ENCODE measurements around the gene VPS16. TPM values are rescaled to one million over a fixed set of nuclear protein-coding genes. Genes with fewer than 3 reads are reported as not detected.

The VPS16 gene
- total and polyA plus RNA-seq, 2 of the 8 experiments (the other 6 are each of a cell fraction or from before 2014, with no cell fraction given): 23.8 to 25.9 TPM

- CTCF ChIA-PET (ENCODE audit: partially characterized antibody): interaction anchor here (1.0 to 1.6 kb wide), 3 partner anchors 12 to 40 kb away, joined by 3 to 9 read pairs (median 4); partner anchors contain the start of gene CPXM1
- no peak overlapping the region for H4K8ac ChIP-seq (ENCODE audit: extremely low read depth, insufficient read depth, low read length)
- POLR2A ChIA-PET (ENCODE audit: partially characterized antibody): no interaction called here
- H3K79me1 ChIP-seq (ENCODE audit: low read depth, low read length): no peaks in the 10 kb centered on the region
- no peak overlapping the region for H3K4ac ChIP-seq (replicated peaks; ENCODE audit: insufficient read length, low read depth, low read length)
- H3K56ac ChIP-seq (replicated peaks; ENCODE audit: insufficient read length, low read depth, low read length): no peak overlapping the region
- H3K4me3 ChIP-seq (ENCODE audit: extremely low read depth in 1 of 4, insufficient read depth in 2 of 4, low read depth in 3 of 4, low read length in 4 of 4): no peak overlapping the region
- H3K23ac ChIP-seq (ENCODE audit: insufficient read length): no peak overlapping the region
- H2AFZ ChIP-seq (ENCODE audit: low read length): no peak overlapping the region
- H3K9ac ChIP-seq (replicated peaks in 1 of 4; ENCODE audit: extremely low read depth in 1 of 4, low read depth in 3 of 4, low read length in 3 of 4): no peak overlapping the region
- H4K91ac ChIP-seq (replicated peaks; ENCODE audit: insufficient read length, low read length): no peak overlapping the region
- FAIRE-seq: no peak
- no peak overlapping the region for H2BK12ac ChIP-seq (ENCODE audit: low read depth, low read length)
- peaks cover under 1 to 8% (median 5%) of the 10 kb centered on the region in 4 experiments for H3K27me3 ChIP-seq (replicated peaks in 1 of 4; ENCODE audit: control insufficient read depth in 3 of 4, extremely low read depth in 1 of 4, insufficient read depth in 3 of 4, low read length in 3 of 4)
- no peak overlapping the region for H2BK20ac ChIP-seq (ENCODE audit: low read length)
- H2BK5ac ChIP-seq (ENCODE audit: low read depth, low read length): no peak overlapping the region
- no peaks in the 10 kb centered on the region for H3K23me2 ChIP-seq (ENCODE audit: low read depth, low read length)
- H2AK5ac ChIP-seq (ENCODE audit: low read depth, low read length): no peak overlapping the region
- no peak overlapping the region for H3K4me2 ChIP-seq (ENCODE audit: insufficient read depth in 1 of 2, low read depth in 2 of 2, low read length in 2 of 2)
- no peak overlapping the region for H2BK15ac ChIP-seq (ENCODE audit: low read length)
- 0 out of 4 replicates have a peak, but pooled peaks cover 0 to 7% of the 10 kb centered on the region in 2 experiments for H3K9me3 ChIP-seq (ENCODE audit: insufficient read depth in 2 of 2, low read depth in 1 of 2, low read length in 1 of 2)
- H4K5ac ChIP-seq (ENCODE audit: insufficient read length, low read depth, low read length): no peak overlapping the region
- no peaks in the 10 kb centered on the region for H3K79me2 ChIP-seq (ENCODE audit: control insufficient read depth in 1 of 2, insufficient read depth in 2 of 2, low read length in 2 of 2)
- H2BK120ac ChIP-seq (replicated peaks; ENCODE audit: low read depth, low read length): no peak overlapping the region
- no peaks in the 10 kb centered on the region for H4K20me1 ChIP-seq (replicated peaks in 1 of 2; ENCODE audit: control insufficient read depth in 1 of 2, insufficient read depth in 2 of 2, low read length in 2 of 2)
- H3K27ac ChIP-seq (ENCODE audit: low read depth, low read length): no peak overlapping the region
- WGBS, 2 experiments (ENCODE audit: extremely low coverage in 1 of 2, insufficient coverage in 1 of 2, insufficient read length in 1 of 2, insufficient replicate concordance in 2 of 2, low coverage in 1 of 2, low lambda C conversion rate in 2 of 2, missing lambda C conversion rate in 1 of 2): 84% methylated on average over 3 of the region's 3 CpGs; no CpG with 5 or more reads in 1 of the 2 experiments
- DNase-seq (ENCODE audit: low read depth in 1 of 2, low spot score in 2 of 2): no peak
- H3K4me1 ChIP-seq (replicated peaks in 1 of 4; ENCODE audit: control insufficient read depth in 3 of 4, insufficient read depth in 4 of 4, low read length in 3 of 4): no peaks in the 10 kb centered on the region; a peak in 1 of 7 replicates
- TF ChIP-seq TEAD4 (IDR thresholded peaks at IDR 0.05; ENCODE audit: low read depth, low read length) (no peak), EZH2 (IDR thresholded peaks at IDR 0.05; ENCODE audit: low read depth, low read length, severe bottlenecking) (no peak), USF2 (IDR thresholded peaks at IDR 0.05; ENCODE audit: low read length) (no peak), E2F6 (IDR thresholded peaks at IDR 0.05) (no peak), BRCA1 (IDR thresholded peaks at IDR 0.05; ENCODE audit: low read depth, low read length) (no peak), SP2 (IDR thresholded peaks at IDR 0.05; ENCODE audit: low read length) (no peak), KDM5A (IDR thresholded peaks at IDR 0.05; ENCODE audit: low read length) (no peak), NRF1 (IDR thresholded peaks at IDR 0.05; ENCODE audit: low read depth, low read length) (no peak), POU5F1 (IDR thresholded peaks at IDR 0.05; ENCODE audit: low read depth, low read length) (no peak), RBBP5 (IDR thresholded peaks at IDR 0.05; ENCODE audit: borderline replicate concordance, low read depth, low read length) (no peak), POLR2A (IDR thresholded peaks at IDR 0.05; ENCODE audit: control extremely low read depth in 1 of 2, low read depth in 2 of 2, low read length in 2 of 2) (no peak), MAFK (IDR thresholded peaks at IDR 0.05; ENCODE audit: low read depth, low read length) (no peak), CTBP2 (IDR thresholded peaks at IDR 0.05; ENCODE audit: borderline replicate concordance, insufficient read depth, insufficient read length, low read length) (no peak)
- no peak overlapping the region for H3K14ac ChIP-seq (ENCODE audit: insufficient read length)
- no peaks in the 10 kb centered on the region for H3K36me3 ChIP-seq (ENCODE audit: control insufficient read depth in 2 of 4, insufficient read depth in 4 of 4, low read length in 3 of 4)
- no peak overlapping the region for H3K18ac ChIP-seq (ENCODE audit: extremely low read depth, low read length)
Measured at GRCh38 chr20:2812189-2812588, 28.4 kb upstream of the VPS16 start.
